ENCODE measurements around the gene AIF1L.

AIF1L gene

GRCh38 chr9:131096269-131097125, at the start of gene AIF1L:
Gene AIF1L (plus strand): TSS chr9:131096531. CDS start chr9:131096630, 99 bp downstream.
- no peak for DNase-seq

GRCh38 chr9:131046581-131047202, 49.6 kb upstream of the AIF1L start:
- DNase-seq, result peak; percentile 67

GRCh38 chr9:131048332-131048731, 48.0 kb upstream of the AIF1L start:
- no peak for DNase-seq

GRCh38 chr9:131048820-131049219, 47.5 kb upstream of the AIF1L start:
- DNase-seq, result no peak

- DNase-seq, result no peak
Observed at GRCh38 chr9:131049829-131050715, 46.3 kb upstream of the AIF1L start.

GRCh38 chr9:131050831-131051230, 45.5 kb upstream of the AIF1L start:
- DNase-seq, result no peak

- DNase-seq, result no peak
Observed at GRCh38 chr9:131051592-131052517, 44.5 kb upstream of the AIF1L start.

- no peak for DNase-seq
Observed at GRCh38 chr9:131053896-131054295, 42.4 kb upstream of the AIF1L start.

- no peak for DNase-seq
Observed at GRCh38 chr9:131056781-131057506, 39.4 kb upstream of the AIF1L start.

- DNase-seq, result no peak
Observed at GRCh38 chr9:131060900-131061630, 35.3 kb upstream of the AIF1L start.

- DNase-seq, result no peak
Observed at GRCh38 chr9:131062969-131063368, 33.4 kb upstream of the AIF1L start.

GRCh38 chr9:131065599-131065998, 30.7 kb upstream of the AIF1L start:
- DNase-seq, result no peak

GRCh38 chr9:131067625-131068024, 28.7 kb upstream of the AIF1L start:
- no peak for DNase-seq

- DNase-seq, result no peak
Observed at GRCh38 chr9:131068076-131068816, 28.1 kb upstream of the AIF1L start.

GRCh38 chr9:131069699-131070098, 26.6 kb upstream of the AIF1L start:
- no peak for DNase-seq

GRCh38 chr9:131072107-131072870, 24.0 kb upstream of the AIF1L start:
- no peak for DNase-seq

GRCh38 chr9:131072871-131073237, 23.5 kb upstream of the AIF1L start:
- no peak for DNase-seq

- no peak for DNase-seq
Observed at GRCh38 chr9:131076347-131077195, 19.8 kb upstream of the AIF1L start.

All from activated CD8-positive, alpha-beta memory T cell treated with anti-CD3 and anti-CD28 coated beads, Interleukin-2, amount 50 U/mL, for 4 hours (primary cell).